GM13976 (cell line): ENCODE measurements around the gene CEBPG.

ENCODE experiments used
- DNase-seq: peaks from one replicate; pipeline ENCODE4 v3.0.0; 2012; ENCODE audit warnings: low spot score
- in situ Hi-C: fragments of 300-500 bp; cut with MboI; formaldehyde crosslinking; loops from one replicate; pipeline ENCODE4 v1.12.0; 2022; ENCODE audit warnings: low sequenced_read_pairs, mixed read lengths, inconsistent platforms; ENCODE audit not compliant: unreplicated experiment
- TF ChIP-seq, protein P1 (sequence below): IDR thresholded peaks from 2 replicates; pipeline ENCODE4 v1.5.1; 2012; ENCODE audit warnings: borderline replicate concordance, mild to moderate bottlenecking; ENCODE audit not compliant: insufficient read depth; ENCODE audit errors: extremely low read depth, missing control alignments, control extremely low read depth

The CEBPG gene

DNA sequence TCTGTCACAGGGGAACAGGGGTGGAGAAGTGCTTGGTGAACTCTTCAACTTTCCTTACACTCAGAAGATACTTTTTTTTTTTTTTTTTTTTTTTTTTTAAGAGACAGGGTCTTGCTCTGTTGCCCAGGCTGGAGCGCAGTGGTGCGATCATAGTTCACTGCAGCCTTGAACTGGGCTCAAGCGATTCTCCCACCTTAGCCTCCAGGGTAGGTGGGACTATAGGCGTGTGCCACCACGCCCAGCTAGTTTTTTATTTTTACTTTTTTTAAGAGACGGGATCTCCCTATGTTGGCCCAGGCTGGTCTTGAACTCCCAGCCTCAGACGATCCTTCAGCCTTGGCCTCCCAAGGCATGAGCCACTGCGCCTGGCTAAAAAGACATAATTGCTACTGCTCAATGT lies 11.5 kb downstream of the CEBPG start:
- TF ChIP-seq, protein P1, sequence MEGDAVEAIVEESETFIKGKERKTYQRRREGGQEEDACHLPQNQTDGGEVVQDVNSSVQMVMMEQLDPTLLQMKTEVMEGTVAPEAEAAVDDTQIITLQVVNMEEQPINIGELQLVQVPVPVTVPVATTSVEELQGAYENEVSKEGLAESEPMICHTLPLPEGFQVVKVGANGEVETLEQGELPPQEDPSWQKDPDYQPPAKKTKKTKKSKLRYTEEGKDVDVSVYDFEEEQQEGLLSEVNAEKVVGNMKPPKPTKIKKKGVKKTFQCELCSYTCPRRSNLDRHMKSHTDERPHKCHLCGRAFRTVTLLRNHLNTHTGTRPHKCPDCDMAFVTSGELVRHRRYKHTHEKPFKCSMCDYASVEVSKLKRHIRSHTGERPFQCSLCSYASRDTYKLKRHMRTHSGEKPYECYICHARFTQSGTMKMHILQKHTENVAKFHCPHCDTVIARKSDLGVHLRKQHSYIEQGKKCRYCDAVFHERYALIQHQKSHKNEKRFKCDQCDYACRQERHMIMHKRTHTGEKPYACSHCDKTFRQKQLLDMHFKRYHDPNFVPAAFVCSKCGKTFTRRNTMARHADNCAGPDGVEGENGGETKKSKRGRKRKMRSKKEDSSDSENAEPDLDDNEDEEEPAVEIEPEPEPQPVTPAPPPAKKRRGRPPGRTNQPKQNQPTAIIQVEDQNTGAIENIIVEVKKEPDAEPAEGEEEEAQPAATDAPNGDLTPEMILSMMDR: no peak
- DNase-seq: no peak
- in situ Hi-C loops: no loop called here

GRCh38 chr19:33385956-33386355 lies 12.4 kb downstream of the CEBPG start:
- TF ChIP-seq, protein P1: no peak
- in situ Hi-C loops: no loop called here
- no peak for DNase-seq

- TF ChIP-seq, protein P1: no peak
- in situ Hi-C loops: no loop called here
- no peak for DNase-seq
These were observed 12.9 kb downstream of the CEBPG start for GRCh38 chr19:33386361-33386858.

DNA sequence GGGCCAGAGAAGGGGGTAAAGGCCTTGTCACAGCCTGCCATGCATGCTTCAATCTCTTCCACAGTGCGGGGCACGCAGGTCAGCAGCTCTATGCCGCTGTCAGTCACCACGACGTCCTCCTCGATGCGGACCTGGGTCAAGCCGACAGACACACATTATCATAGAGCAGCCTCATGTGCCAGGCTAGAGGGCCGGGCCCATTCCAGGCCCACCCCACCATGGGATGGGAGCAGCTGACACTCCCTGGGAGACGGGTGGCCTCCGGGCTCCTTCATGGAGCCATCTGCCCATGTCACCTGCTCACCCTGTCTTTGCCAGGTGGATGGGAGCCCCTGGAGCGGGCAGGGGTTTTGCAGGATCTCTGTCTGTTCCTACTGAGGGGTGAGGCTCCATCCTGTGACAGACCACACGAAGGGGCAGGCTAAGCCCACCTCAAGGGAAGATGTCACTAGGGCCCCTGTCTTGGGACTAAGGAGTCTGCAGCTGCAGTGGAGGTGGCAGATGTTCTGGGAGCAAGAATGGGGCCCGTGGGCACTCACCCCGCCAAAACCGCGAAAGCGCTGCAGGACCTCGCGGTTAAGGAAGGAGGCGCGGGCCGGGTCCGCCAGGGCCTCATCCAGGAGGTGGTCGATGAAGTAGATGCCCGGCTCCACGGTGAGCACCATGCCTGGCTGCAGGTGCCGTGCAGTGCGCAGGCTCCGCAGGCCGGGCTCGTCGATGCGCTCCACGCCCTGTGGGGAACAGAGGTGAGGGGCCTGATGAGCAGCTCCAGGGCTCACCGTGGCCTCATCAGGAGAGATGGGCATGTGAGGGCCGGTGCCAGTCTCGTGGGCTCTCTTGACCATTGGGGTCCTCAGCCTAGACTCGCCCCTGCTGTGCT lies 14.1 kb downstream of the CEBPG start:
- in situ Hi-C loops: no loop called here
- TF ChIP-seq, protein P1: no peak
- no peak for DNase-seq

GRCh38 chr19:33388231-33388724 lies 14.8 kb downstream of the CEBPG start:
- in situ Hi-C loops: no loop called here
- DNase-seq: peak; percentile 29
- TF ChIP-seq, protein P1: no peak

DNA sequence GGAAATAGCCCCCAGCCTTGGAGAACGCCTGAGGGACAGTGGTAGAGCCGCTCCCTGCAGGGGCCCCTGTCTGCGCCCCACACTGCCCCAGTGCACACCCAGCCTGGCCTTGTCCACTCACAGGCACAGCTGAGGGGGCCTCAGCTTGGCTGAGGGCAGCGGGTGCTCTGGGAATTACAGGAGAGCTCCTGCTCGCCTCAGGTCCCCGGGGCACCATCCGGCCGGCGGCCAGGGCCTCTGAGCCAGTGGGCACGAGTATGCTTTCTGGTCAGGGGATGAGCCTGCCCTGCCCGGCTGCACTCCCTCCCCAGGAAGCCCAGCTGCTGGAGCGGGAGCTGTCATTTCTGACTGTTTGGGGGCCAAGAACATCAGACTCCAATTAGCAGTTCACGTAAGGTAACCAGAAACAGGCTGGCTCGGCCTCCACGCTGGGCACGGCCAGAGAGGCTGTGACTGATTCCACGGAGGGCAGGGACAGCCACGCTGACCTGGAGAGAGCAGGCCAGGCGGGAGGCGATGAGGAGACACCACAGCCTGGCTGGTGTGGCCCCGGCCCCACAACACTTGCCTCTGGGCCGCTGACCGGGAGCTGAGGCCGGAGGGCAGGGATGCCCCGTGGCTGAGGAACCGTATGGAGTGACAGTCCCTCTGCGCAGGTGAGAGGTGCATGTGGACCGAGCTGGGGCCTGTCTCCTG lies 15.4 kb downstream of the CEBPG start:
- TF ChIP-seq, protein P1: no peak
- in situ Hi-C loops: no loop called here
- peak; percentile 21 for DNase-seq
